Measurements from ENCODE around the gene TMEM204.

DNA sequence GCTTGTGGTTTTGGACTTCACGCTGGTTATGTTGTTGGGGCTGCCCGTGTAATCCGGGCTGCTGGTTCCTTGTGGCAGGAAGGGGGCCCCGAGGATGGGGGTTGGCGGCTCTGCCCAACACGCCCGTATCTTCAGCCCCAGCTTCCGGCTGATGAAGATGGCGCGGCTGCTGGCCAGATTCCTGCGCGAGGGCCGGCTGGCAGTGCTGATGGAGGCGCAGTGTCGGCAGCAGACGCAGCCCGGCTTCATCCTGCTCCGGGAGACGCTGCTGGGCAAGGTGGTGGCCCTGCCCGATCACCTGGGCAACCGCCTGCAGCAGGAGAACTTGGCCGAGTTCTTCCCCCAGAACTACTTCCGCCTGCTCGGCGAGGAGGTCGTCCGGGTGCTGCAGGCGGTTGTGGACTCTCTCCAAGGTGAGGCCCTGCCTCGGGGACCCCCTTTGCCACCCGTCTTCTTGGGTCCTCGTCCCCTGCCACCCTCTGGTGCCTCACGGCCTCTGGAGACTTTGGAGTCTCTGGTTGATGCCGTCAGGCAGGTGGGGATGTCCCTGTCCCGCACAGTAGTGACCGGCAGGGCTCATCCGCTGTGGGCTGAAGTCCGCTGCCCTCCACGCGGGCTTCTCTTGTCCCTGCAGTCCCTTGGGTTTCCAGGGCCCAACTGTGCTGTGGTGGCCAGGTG lies 38.1 kb upstream of the TMEM204 start:
- TF ChIP-seq, protein P1, sequence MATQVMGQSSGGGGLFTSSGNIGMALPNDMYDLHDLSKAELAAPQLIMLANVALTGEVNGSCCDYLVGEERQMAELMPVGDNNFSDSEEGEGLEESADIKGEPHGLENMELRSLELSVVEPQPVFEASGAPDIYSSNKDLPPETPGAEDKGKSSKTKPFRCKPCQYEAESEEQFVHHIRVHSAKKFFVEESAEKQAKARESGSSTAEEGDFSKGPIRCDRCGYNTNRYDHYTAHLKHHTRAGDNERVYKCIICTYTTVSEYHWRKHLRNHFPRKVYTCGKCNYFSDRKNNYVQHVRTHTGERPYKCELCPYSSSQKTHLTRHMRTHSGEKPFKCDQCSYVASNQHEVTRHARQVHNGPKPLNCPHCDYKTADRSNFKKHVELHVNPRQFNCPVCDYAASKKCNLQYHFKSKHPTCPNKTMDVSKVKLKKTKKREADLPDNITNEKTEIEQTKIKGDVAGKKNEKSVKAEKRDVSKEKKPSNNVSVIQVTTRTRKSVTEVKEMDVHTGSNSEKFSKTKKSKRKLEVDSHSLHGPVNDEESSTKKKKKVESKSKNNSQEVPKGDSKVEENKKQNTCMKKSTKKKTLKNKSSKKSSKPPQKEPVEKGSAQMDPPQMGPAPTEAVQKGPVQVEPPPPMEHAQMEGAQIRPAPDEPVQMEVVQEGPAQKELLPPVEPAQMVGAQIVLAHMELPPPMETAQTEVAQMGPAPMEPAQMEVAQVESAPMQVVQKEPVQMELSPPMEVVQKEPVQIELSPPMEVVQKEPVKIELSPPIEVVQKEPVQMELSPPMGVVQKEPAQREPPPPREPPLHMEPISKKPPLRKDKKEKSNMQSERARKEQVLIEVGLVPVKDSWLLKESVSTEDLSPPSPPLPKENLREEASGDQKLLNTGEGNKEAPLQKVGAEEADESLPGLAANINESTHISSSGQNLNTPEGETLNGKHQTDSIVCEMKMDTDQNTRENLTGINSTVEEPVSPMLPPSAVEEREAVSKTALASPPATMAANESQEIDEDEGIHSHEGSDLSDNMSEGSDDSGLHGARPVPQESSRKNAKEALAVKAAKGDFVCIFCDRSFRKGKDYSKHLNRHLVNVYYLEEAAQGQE (IDR thresholded peaks at IDR 0.05), result no peak
- TF ChIP-seq POLR2A (IDR thresholded peaks at IDR 0.05; ENCODE audit: low read length) (no peak), JUN (IDR thresholded peaks at IDR 0.05) (no peak)
- TF ChIP-seq, protein P2, sequence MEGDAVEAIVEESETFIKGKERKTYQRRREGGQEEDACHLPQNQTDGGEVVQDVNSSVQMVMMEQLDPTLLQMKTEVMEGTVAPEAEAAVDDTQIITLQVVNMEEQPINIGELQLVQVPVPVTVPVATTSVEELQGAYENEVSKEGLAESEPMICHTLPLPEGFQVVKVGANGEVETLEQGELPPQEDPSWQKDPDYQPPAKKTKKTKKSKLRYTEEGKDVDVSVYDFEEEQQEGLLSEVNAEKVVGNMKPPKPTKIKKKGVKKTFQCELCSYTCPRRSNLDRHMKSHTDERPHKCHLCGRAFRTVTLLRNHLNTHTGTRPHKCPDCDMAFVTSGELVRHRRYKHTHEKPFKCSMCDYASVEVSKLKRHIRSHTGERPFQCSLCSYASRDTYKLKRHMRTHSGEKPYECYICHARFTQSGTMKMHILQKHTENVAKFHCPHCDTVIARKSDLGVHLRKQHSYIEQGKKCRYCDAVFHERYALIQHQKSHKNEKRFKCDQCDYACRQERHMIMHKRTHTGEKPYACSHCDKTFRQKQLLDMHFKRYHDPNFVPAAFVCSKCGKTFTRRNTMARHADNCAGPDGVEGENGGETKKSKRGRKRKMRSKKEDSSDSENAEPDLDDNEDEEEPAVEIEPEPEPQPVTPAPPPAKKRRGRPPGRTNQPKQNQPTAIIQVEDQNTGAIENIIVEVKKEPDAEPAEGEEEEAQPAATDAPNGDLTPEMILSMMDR (IDR thresholded peaks at IDR 0.05), result no peak
